ENCODE measurements around the gene TBCK.
"Not testable (repeated sequence)": the region's sequence is repeated elsewhere in the genome, so short reads cannot be mapped to it uniquely, and the experiment has no call there.

The TBCK gene

GRCh38 chr4:106315968-106316772 is at the start of gene TBCK, which contains the start of gene AIMP1:
Gene TBCK, minus strand, starts transcription at chr4:106316209. Its CDS starts 7,249 bp downstream, at chr4:106308960.
Gene AIMP1, plus strand, starts transcription at chr4:106316550. Its CDS starts 8,460 bp downstream, at chr4:106325010.
- peak; percentile 89 for DNase-seq

DNA sequence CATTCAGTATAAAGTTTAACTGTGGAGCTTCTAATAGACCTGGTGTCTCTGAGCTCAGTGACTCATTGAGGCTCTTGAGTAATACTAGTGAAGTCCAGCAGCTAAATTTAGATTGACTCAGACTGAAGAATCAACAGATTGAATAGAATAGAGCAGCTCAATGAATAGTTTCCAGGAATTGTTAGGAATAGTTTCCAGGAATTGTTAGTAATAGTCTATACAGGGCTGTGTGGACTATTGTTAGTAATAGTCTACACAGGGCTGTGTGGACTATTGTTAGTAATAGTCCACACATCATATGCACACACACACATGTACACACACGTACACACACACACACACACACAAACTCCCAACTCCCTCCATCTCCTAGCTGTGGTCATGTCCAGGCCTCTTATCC is 49.6 kb upstream of the TBCK start:
- DNase-seq: no peak

DNA sequence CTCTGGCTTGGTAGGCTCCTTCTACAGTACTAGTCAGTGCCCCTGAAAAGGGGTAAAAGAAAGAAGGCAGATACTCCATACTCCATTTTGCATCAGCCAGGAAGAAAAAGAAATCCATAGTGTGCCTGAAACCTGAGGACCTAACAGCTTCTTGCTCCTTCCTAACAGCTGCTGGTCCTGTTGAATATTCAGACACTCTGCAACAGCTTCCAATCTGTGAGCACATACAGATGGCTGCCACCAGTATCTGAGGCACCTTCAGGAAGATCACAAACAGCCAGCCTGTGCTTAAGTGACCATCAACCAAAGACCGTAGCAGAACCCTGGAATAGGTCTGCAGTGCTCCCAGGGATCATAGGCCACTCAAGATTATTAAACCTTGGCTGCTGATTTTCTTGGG is 48.3 kb upstream of the TBCK start:
- no peak for DNase-seq

GRCh38 chr4:106362086-106362825 is 46.2 kb upstream of the TBCK start:
- DNase-seq: no peak

DNA sequence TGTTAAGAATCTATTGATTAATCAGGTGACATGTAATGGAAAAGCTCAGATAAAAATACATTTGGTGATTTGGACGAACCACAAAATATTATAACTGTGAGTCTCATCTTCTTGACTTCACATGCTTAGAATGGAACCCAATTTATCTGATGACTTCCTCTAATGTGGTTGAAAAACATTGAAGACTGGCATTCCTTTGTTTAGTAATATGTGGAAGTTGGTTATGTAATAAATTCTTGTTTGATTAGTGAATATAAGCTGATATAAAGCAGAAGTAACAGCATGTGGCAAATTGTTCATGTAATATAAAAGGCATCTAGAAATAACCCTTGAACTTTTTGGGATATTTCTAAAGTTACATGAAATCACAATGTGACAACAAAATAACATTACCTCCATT is 42.9 kb upstream of the TBCK start:
- DNase-seq: no peak

DNA sequence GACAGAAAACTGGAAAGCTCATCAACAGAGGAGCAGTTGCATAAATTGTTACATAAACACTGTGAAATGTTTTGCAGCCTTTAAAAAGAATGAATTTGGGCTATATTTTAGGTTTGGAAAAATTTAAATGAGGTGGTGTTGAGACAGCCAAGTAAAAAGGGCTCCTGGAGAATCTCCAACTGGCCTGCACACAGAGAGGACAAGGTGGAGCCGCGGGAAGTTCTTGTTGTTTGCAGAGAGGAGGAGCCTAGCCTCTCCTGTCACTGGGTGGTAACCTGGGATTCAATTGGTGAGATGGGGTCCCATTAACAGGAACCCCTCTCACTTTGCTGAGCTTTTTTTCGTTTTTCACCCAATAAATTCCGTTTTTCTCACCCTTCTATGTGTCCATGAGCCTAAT is 39.2 kb upstream of the TBCK start:
- DNase-seq: no peak

GRCh38 chr4:106353786-106354185 is 37.8 kb upstream of the TBCK start:
- no peak for DNase-seq

DNA sequence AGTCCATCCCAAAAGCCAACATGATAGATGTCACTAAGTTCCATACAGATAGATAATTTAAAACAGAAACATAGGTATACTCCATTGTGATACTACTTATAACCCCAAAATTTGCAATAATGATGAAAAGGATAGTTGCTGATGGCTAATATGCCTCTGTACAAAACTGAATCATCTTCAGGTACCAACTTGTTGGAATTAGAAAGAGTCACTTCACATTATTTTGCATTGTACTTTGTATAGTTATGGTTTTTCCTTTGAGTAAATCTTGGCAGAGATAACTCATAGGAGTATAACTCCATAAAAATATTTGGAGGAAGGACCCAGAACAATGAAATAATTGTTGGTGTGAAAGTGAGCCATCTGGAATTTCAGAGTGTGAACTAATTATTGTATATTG is 35.0 kb upstream of the TBCK start:
- DNase-seq: no peak

GRCh38 chr4:106347167-106347566 is 31.2 kb upstream of the TBCK start:
- DNase-seq: no peak

DNA sequence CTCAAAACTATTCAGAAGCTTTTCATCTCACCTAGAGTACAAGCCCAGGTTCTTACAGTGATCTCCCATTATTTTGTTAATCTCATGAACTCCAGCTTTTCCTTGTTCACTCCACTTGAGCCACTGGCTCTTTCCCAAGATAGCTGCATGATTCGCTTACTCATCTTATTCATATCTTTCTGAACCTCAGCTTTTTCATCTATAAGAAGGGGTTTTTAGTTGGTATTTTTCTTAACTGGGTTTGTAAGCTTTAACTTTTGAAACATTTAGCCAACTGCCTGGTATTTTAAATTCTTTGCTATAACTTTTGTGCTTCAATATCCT is 28.6 kb upstream of the TBCK start:
- DNase-seq: no peak

DNA sequence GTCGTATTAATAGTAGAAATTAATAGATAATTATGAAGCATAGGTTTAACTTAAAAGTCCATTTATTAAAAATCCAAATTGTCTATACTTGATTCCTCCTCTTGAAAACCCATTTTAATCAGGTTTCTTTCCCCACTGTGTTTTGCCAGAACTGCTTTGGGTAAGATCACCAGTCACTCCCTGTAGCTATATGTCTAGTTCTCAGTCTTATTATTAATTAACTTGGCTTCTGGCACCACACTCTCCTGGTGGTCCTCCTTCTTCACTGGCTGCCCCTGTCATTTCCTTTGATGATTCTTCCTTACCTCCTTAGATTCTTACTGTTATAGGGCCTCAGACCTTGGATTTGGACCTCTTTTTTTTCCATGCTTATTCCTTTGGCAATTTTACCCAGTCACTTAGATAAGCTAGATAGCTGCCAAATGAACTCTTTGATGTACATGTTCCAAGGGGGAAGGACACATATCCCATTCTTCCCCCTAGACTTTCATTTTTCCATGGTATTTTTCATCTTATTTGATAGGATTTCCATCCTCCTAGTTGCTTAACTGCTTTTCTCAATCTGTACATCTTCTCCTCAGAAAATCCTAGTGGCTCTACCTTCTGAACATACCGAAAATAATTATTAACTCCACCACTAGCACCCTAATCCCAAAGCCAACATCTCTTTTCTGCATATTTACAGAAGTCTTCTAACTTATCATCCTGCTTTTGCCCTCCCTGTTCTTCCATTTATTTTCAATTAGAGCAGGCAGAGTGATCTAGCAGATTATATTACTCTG is 28.0 kb upstream of the TBCK start:
- DNase-seq: no peak

- no peak for DNase-seq
Observed at GRCh38 chr4:106340774-106341173, 24.8 kb upstream of the TBCK start.

DNA sequence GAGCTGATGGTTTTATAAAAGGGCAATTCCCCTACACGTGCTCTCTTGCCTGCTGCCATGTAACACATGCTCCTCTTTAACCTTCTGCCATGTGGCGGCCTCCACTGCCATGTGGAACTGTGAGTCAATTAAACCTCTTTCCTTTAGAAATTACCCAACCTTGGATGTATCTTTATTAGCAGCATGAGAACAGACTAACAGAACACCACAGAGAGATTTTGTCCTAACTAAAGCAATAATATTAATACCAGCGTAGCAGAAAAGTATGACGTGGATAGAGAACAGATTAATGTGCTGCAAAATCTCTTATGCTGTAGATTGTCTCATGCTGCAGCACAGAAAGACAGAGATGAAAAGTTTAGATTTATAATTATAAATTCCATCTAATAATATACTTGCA is 23.4 kb upstream of the TBCK start:
- DNase-seq: no peak

GRCh38 chr4:106338671-106339070 is 22.7 kb upstream of the TBCK start:
- no peak for DNase-seq

GRCh38 chr4:106337916-106338315 is 21.9 kb upstream of the TBCK start:
- DNase-seq: no peak

GRCh38 chr4:106336618-106337017 is 20.6 kb upstream of the TBCK start:
- no peak for DNase-seq

GRCh38 chr4:106334741-106335470 is 18.9 kb upstream of the TBCK start:
- DNase-seq: no peak

DNA sequence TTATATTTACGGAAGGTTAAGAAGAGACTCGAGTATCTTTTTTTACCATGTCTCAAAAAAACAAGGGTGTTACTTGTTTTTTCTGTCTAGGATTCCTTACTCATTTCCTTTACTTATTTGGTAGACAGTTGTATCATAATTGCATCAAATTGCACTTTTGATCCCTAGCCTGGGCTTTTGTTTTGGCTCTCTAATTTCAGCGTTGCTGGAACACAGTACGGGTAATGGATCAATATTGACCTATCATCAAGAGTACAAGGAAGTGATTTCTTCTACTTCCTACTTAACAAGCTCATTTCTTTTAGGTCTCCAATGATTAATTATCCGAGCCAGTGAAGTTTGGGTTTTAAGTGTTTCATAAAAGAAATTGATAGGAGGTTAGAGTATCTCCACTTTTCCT is 17.2 kb upstream of the TBCK start:
- no peak for DNase-seq

DNA sequence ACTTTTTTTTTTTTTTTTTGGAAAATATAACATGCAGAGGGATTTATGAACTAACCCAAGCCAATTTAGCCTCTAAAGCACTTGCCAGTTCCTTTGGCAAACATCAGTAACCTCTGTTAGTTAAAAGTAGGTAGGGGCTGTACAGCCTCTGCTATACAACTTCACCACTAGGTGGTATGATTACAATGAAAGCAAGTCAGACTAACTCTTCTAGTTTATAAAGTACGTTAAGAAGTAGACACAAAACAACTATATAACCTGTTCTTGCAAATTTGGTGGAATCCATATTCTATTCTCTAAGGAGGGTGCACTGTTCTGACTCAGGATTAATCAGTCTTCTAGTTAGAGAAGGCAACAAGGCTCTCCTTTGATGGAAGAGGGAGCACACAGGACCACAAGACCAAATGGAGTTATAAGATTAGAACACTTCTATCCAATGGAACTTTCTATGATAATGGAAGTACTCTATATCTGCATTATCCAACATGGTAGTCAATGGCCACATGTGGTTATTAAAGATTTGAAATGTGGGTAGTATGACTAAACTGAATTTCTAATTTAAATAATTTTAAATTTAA is 13.1 kb upstream of the TBCK start:
- no peak for DNase-seq

GRCh38 chr4:106325800-106326199 is 9.8 kb upstream of the TBCK start:
- DNase-seq: no peak

GRCh38 chr4:106323119-106323518 is 7.1 kb upstream of the TBCK start:
- DNase-seq: no peak

DNA sequence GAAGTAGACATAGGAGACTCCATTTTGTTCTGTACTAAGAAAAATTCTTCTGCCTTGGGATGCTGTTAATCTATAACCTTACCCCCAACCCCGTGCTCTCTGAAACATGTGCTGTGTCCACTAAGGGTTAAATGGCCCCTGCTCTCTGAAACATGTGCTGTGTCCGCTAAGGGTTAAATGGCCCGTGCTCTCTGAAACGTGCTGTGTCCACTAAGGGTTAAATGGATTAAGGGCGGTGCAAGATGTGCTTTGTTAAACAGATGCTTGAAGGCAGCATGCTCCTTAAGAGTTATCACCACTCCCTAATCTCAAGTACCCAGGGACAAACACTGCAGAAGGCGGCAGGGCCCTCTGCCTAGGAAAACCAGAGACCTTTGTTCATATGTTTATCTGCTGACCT is 5.8 kb upstream of the TBCK start:
- DNase-seq: not testable (repeated sequence)

GRCh38 chr4:106321168-106321567 is 5.2 kb upstream of the TBCK start:
- DNase-seq: not testable (repeated sequence)

Data from stimulated activated CD8-positive, alpha-beta memory T cell treated with anti-CD3 and anti-CD28 coated beads, Interleukin-4, amount 100 ng/mL, for 48 hours (primary cell).